WTC11 (cell line): Measurements from ENCODE around the gene STXBP1. TPM values are rescaled to one million over a fixed set of nuclear protein-coding genes. Genes with fewer than 3 reads are reported as not detected.

Experiments
- ATAC-seq: fragments of 200-7000 bp; cut with Tn5 transposase; 2 replicates; pipeline ENCODE4 v1.10.0; 2021; ENCODE audit warnings: mild to moderate bottlenecking, moderate library complexity
- CTCF ChIA-PET: fragments of 300-600 bp; sonication (Branson Sonifier 250); formaldehyde crosslinking; loops from one replicate; lab custom pipeline; 2021; ENCODE audit warnings: antibody characterized with exemption; lab: Charles Lee
- POLR2A ChIA-PET: fragments of 350-600 bp; sonication (Branson Sonifier 250); formaldehyde crosslinking; loops from one replicate; lab custom pipeline; 2021; ENCODE audit warnings: antibody characterized with exemption; lab: Charles Lee
- DNase-seq: peaks from one replicate; pipeline ENCODE4 v3.0.0; 2021; ENCODE audit warnings: low spot score
- H3K27ac Mint-ChIP-seq: 2 replicates; pipeline ENCODE4 v1.8.0; 2021; ENCODE audit warnings: mixed read lengths
- H3K27me3 Mint-ChIP-seq: 2 replicates; pipeline ENCODE4 v1.8.0; 2021; ENCODE audit warnings: low read depth, mild to moderate bottlenecking, moderate library complexity, mixed read lengths
- H3K36me3 Mint-ChIP-seq: 2 replicates; pipeline ENCODE4 v1.8.0; 2021; ENCODE audit warnings: mixed read lengths
- H3K4me1 Mint-ChIP-seq: 2 replicates; pipeline ENCODE4 v1.8.0; 2022; ENCODE audit warnings: mixed read lengths
- H3K4me3 Mint-ChIP-seq: 2 replicates; pipeline ENCODE4 v1.8.0; 2021; ENCODE audit warnings: mild to moderate bottlenecking, moderate library complexity, mixed read lengths
- H3K9me3 Mint-ChIP-seq: 2 replicates; pipeline ENCODE4 v1.8.0; 2021; ENCODE audit warnings: mixed read lengths
- ARID4B ChIP-seq: sonication (generic); formaldehyde crosslinking; IDR thresholded peaks from 2 replicates; pipeline ENCODE4 v1.8.0; 2023; ENCODE audit warnings: missing genetic modification reagents, mild to moderate bottlenecking, borderline replicate concordance
- CBFB ChIP-seq: sonication (generic); formaldehyde crosslinking; IDR thresholded peaks from 2 replicates; pipeline ENCODE4 v1.8.1; 2022; ENCODE audit warnings: mild to moderate bottlenecking, low read depth, missing genetic modification reagents
- HMGA2 ChIP-seq: fragments of 250-450 bp; sonication (Bioruptor Pico); IDR thresholded peaks from 2 replicates; pipeline ENCODE4 v1.4.0; 2021; ENCODE audit warnings: mild to moderate bottlenecking, moderate library complexity
- IRF2 ChIP-seq: sonication (generic); formaldehyde crosslinking; IDR thresholded peaks from 2 replicates; pipeline ENCODE4 v1.8.0; 2022; ENCODE audit warnings: low read depth, missing genetic modification reagents, borderline replicate concordance
- KAT7 ChIP-seq: sonication (generic); formaldehyde crosslinking; IDR thresholded peaks from 2 replicates; pipeline ENCODE4 v1.8.1; 2023; ENCODE audit warnings: missing genetic modification reagents, mild to moderate bottlenecking, borderline replicate concordance
- MYBL2 ChIP-seq: sonication (generic); formaldehyde crosslinking; IDR thresholded peaks from 2 replicates; pipeline ENCODE4 v1.8.1; 2023; ENCODE audit warnings: mild to moderate bottlenecking, moderate library complexity, missing genetic modification reagents
- PRRX2 ChIP-seq: fragments of 250-450 bp; sonication (Bioruptor Pico); IDR thresholded peaks from 2 replicates; pipeline ENCODE4 v1.8.0; 2021; ENCODE audit warnings: mild to moderate bottlenecking
- RORB ChIP-seq: fragments of 250-450 bp; sonication (Bioruptor Pico); IDR thresholded peaks from 2 replicates; pipeline ENCODE4 v1.9.0; 2021; ENCODE audit warnings: mild to moderate bottlenecking
- TCF7 ChIP-seq: sonication (generic); formaldehyde crosslinking; IDR thresholded peaks from 2 replicates; pipeline ENCODE4 v1.8.0; 2022; ENCODE audit warnings: mild to moderate bottlenecking, low read depth, missing genetic modification reagents, moderate library complexity
- TEAD4 ChIP-seq: sonication (generic); formaldehyde crosslinking; IDR thresholded peaks from 2 replicates; pipeline ENCODE4 v1.8.0; 2022; ENCODE audit warnings: mild to moderate bottlenecking, missing genetic modification reagents
- ZNF232 ChIP-seq: sonication (generic); formaldehyde crosslinking; IDR thresholded peaks from 2 replicates; pipeline ENCODE4 v1.8.0; 2022; ENCODE audit warnings: mild to moderate bottlenecking, missing genetic modification reagents
- ZNF423 ChIP-seq: fragments of 250-450 bp; sonication (Bioruptor Pico); IDR thresholded peaks from 2 replicates; pipeline ENCODE4 v2.1.2; 2022; ENCODE audit warnings: mild to moderate bottlenecking, moderate library complexity
- ZNF671 ChIP-seq: fragments of 250-450 bp; sonication (Bioruptor Pico); IDR thresholded peaks from 2 replicates; pipeline ENCODE4 v1.8.0; 2021; ENCODE audit warnings: mild to moderate bottlenecking
- total RNA-seq: library from RNA; stranded (reverse); gene quantifications from 3 replicates; pipeline ENCODE4 v1.2.3, GENCODE V29; 2021
- TF ChIP-seq, protein P1 (sequence below): fragments of 250-450 bp; sonication (Bioruptor Pico); IDR thresholded peaks from 2 replicates; pipeline ENCODE4 v1.9.0; 2021; ENCODE audit warnings: mild to moderate bottlenecking, borderline replicate concordance
- TF ChIP-seq, protein P2 (sequence below): sonication (generic); formaldehyde crosslinking; IDR thresholded peaks from 2 replicates; pipeline ENCODE4 v1.8.0; 2023; ENCODE audit warnings: missing genetic modification reagents
- TF ChIP-seq, protein P3 (sequence below): fragments of 250-450 bp; sonication (Bioruptor Pico); IDR thresholded peaks from 2 replicates; pipeline ENCODE4 v2.1.2; 2022; ENCODE audit warnings: mild to moderate bottlenecking, moderate library complexity

The STXBP1 gene
- total RNA-seq, 1 experiment from 2014 or later, result 37.1 TPM

GRCh38 chr9:127683723-127684122 lies 71.6 kb downstream of the STXBP1 start:
- peaks cover 20% of the 10 kb centered on the region; the same call in 1 of the 2 replicates for H3K36me3 Mint-ChIP-seq
- CTCF ChIA-PET, result interaction anchor here (0.8 kb wide), 1 partner anchor 180 kb away, joined by 4 read pairs; no protein-coding TSS in a partner anchor
- TF ChIP-seq, protein P1, sequence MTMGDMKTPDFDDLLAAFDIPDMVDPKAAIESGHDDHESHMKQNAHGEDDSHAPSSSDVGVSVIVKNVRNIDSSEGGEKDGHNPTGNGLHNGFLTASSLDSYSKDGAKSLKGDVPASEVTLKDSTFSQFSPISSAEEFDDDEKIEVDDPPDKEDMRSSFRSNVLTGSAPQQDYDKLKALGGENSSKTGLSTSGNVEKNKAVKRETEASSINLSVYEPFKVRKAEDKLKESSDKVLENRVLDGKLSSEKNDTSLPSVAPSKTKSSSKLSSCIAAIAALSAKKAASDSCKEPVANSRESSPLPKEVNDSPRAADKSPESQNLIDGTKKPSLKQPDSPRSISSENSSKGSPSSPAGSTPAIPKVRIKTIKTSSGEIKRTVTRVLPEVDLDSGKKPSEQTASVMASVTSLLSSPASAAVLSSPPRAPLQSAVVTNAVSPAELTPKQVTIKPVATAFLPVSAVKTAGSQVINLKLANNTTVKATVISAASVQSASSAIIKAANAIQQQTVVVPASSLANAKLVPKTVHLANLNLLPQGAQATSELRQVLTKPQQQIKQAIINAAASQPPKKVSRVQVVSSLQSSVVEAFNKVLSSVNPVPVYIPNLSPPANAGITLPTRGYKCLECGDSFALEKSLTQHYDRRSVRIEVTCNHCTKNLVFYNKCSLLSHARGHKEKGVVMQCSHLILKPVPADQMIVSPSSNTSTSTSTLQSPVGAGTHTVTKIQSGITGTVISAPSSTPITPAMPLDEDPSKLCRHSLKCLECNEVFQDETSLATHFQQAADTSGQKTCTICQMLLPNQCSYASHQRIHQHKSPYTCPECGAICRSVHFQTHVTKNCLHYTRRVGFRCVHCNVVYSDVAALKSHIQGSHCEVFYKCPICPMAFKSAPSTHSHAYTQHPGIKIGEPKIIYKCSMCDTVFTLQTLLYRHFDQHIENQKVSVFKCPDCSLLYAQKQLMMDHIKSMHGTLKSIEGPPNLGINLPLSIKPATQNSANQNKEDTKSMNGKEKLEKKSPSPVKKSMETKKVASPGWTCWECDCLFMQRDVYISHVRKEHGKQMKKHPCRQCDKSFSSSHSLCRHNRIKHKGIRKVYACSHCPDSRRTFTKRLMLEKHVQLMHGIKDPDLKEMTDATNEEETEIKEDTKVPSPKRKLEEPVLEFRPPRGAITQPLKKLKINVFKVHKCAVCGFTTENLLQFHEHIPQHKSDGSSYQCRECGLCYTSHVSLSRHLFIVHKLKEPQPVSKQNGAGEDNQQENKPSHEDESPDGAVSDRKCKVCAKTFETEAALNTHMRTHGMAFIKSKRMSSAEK (CRISPR knock-in tag), result no peak
- no peak for TF ChIP-seq ZNF671 (CRISPR knock-in tag)
- no peak for TF ChIP-seq IRF2 (CRISPR knock-in tag)
- TF ChIP-seq, protein P2, sequence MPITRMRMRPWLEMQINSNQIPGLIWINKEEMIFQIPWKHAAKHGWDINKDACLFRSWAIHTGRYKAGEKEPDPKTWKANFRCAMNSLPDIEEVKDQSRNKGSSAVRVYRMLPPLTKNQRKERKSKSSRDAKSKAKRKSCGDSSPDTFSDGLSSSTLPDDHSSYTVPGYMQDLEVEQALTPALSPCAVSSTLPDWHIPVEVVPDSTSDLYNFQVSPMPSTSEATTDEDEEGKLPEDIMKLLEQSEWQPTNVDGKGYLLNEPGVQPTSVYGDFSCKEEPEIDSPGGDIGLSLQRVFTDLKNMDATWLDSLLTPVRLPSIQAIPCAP (CRISPR knock-in tag), result no peak
- no peak for TF ChIP-seq ZNF232
- no peak for TF ChIP-seq PRRX2 (CRISPR knock-in tag)
- no peak for TF ChIP-seq HMGA2 (CRISPR knock-in tag)
- TF ChIP-seq, all 79 proteins: peak for 0
- Mint-ChIP-seq H3K9me3 (no peaks in the 10 kb centered on the region), H3K4me3 (no peak overlapping the region), H3K27ac (no peak overlapping the region), H3K4me1 (no peaks in the 10 kb centered on the region), H3K27me3 (no peaks in the 10 kb centered on the region)
- ATAC-seq (no peak), DNase-seq (no peak)
- POLR2A ChIA-PET, result no interaction called here

DNA sequence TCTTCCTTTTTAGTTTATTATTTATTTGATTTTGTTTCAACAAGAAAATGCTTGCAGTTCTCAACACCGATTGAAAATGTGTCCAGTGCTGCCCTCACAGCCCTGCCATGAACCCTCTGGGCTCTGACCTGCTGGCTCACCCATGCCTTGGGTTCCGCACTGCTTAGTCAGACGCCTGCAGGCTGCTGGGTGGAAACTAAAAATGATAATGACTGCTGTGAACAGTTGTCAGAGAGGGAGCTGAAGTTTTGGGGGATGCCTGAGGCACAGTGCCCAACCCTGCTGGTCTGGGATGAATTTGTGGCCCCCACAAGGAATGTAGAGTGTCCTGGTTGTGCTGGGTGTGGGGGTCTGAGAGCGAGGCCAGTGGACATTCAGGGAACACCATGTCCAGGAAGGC lies 72.5 kb downstream of the STXBP1 start:
- no peak for DNase-seq
- peaks cover 28% of the 10 kb centered on the region for H3K36me3 Mint-ChIP-seq
- no peak for TF ChIP-seq IRF2 (CRISPR knock-in tag)
- no peak for TF ChIP-seq ARID4B (CRISPR knock-in tag)
- no peak for TF ChIP-seq TEAD4 (CRISPR knock-in tag)
- TF ChIP-seq MYBL2, result no peak
- TF ChIP-seq, protein P1 (CRISPR knock-in tag), result no peak
- TF ChIP-seq RORB (CRISPR knock-in tag), result no peak
- TF ChIP-seq, protein P3, sequence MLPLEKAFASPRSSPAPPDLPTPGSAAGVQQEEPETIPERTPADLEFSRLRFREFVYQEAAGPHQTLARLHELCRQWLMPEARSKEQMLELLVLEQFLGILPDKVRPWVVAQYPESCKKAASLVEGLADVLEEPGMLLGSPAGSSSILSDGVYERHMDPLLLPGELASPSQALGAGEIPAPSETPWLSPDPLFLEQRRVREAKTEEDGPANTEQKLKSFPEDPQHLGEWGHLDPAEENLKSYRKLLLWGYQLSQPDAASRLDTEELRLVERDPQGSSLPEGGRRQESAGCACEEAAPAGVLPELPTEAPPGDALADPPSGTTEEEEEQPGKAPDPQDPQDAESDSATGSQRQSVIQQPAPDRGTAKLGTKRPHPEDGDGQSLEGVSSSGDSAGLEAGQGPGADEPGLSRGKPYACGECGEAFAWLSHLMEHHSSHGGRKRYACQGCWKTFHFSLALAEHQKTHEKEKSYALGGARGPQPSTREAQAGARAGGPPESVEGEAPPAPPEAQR (CRISPR knock-in tag), result no peak
- TF ChIP-seq ZNF423 (CRISPR knock-in tag), result no peak
- no peak for TF ChIP-seq CBFB (CRISPR knock-in tag)
- no peak for TF ChIP-seq TCF7 (CRISPR knock-in tag)
- no peak for TF ChIP-seq KAT7 (CRISPR knock-in tag)
- no peak overlapping the region for H3K4me3 Mint-ChIP-seq
- ATAC-seq, result no peak
- H3K27ac Mint-ChIP-seq, result no peak overlapping the region
- H3K27me3 Mint-ChIP-seq, result no peaks in the 10 kb centered on the region
- no peaks in the 10 kb centered on the region for H3K4me1 Mint-ChIP-seq
- peaks cover under 1% of the 10 kb centered on the region; the same call in 1 of the 2 replicates for H3K9me3 Mint-ChIP-seq
- CTCF ChIA-PET, result interaction anchor here (0.8 to 1.2 kb wide), 2 partner anchors 50 to 181 kb away, joined by 4 read pairs; partner anchors contain the start of gene TOR2A
- POLR2A ChIA-PET, result no interaction called here
